HepG2 (cell line): ENCODE measurements around the gene BEAN1. TPM values are rescaled to one million over a fixed set of nuclear protein-coding genes. Genes with fewer than 3 reads are reported as not detected.

ENCODE experiments used
- ATAC-seq: fragments of 200-7000 bp; cut with Tn5 transposase; 3 replicates; pipeline ENCODE4 v1.9.1; 2020; ENCODE audit warnings: mild to moderate bottlenecking, moderate library complexity
- BruUV-seq: library from RNA; stranded (reverse); fragments of 400-500 nt; replicated peaks from 2 replicates; lab custom pipeline; 2021; lab: Mats Ljungman, UMichigan
- CTCF ChIA-PET: fragments of 300-600 bp; formaldehyde crosslinking; extraction: SDS; loops from one replicate; lab custom pipeline; 2021; ENCODE audit warnings: low total read pairs, inconsistent platforms, low intra/inter-chr PET ratio; lab: Yijun Ruan, JAX
- POLR2A ChIA-PET: fragments of 350-600 bp; sonication (Branson Sonifier 250); formaldehyde crosslinking; loops from one replicate; lab custom pipeline; 2020; ENCODE audit warnings: antibody characterized with exemption, inconsistent platforms; lab: Yijun Ruan, JAX
- DNase-seq: peaks from one replicate; pipeline ENCODE4 v3.0.0-alpha.2; 2015; ENCODE audit warnings: low spot score
- FAIRE-seq: peaks from 3 replicates; lab custom pipeline; 2011; peaks lifted over from hg19 to GRCh38; lab: Jason Lieb, UNC
- H2AFZ ChIP-seq: one replicate; pipeline ENCODE4 v1.6.1; 2011; ENCODE audit warnings: low read length, inconsistent platforms
- H3K27ac ChIP-seq: fragments of 300-600 bp; 3 replicates; pipeline ENCODE4 v1.8.0; 2011; ENCODE audit warnings: mixed run types, mild to moderate bottlenecking, mixed read lengths, low read length, inconsistent platforms; ENCODE audit not compliant: insufficient read depth; ENCODE audit errors: extremely low read length
- H3K27me3 ChIP-seq, 2 experiments: fragments of 200-600 bp in 1 of 2; 2 replicates in 1 of 2; 3 replicates in 1 of 2; pipeline versions ENCODE4 v1.6.0 to v1.8.0; 2011; ENCODE audit warnings: low read length in 2 of 2, mild to moderate bottlenecking in 2 of 2, moderate library complexity in 2 of 2, inconsistent platforms in 1 of 2; ENCODE audit not compliant: insufficient read depth in 2 of 2, control insufficient read depth in 1 of 2
- H3K36me3 ChIP-seq, 2 experiments: fragments of 200-600 bp in 1 of 2; replicated peaks in 1 of 2; 2 replicates in 1 of 2; 3 replicates in 1 of 2; pipeline versions ENCODE4 v1.5.1 to v1.8.0; 2011; ENCODE audit warnings: low read length in 2 of 2, inconsistent platforms in 1 of 2; ENCODE audit not compliant: insufficient read depth in 2 of 2, control insufficient read depth in 1 of 2
- H3K4me1 ChIP-seq: 2 replicates; pipeline ENCODE4 v1.5.1; 2012; ENCODE audit warnings: low read length, inconsistent platforms; ENCODE audit not compliant: insufficient read depth
- H3K4me2 ChIP-seq: 2 replicates; pipeline ENCODE4 v1.6.0; 2011; ENCODE audit warnings: low read depth, low read length, inconsistent platforms
- H3K4me3 ChIP-seq, 3 experiments: fragments of 200-600 bp in 1 of 3; sonication (generic), shearing (Covaris generic) in 1 of 3; replicated peaks in 1 of 3; 2 replicates each; pipeline ENCODE4 v1.5.1; 2011 to 2016; ENCODE audit warnings: low read length in 3 of 3, inconsistent platforms in 2 of 3, low read depth in 2 of 3, mild to moderate bottlenecking in 2 of 3, control low read depth in 1 of 3, mixed read lengths in 1 of 3; ENCODE audit not compliant: insufficient read depth in 1 of 3
- H3K79me2 ChIP-seq: one replicate; pipeline ENCODE4 v1.6.1; 2011; ENCODE audit warnings: low read length, inconsistent platforms; ENCODE audit not compliant: insufficient read depth
- H3K9ac ChIP-seq: 2 replicates; pipeline ENCODE4 v1.6.0; 2011; ENCODE audit warnings: mild to moderate bottlenecking, low read depth, low read length, inconsistent platforms; ENCODE audit not compliant: insufficient read depth
- H3K9me3 ChIP-seq: 2 replicates; pipeline ENCODE4 v1.5.1; 2012; ENCODE audit warnings: mild to moderate bottlenecking, low read length
- H4K20me1 ChIP-seq: 2 replicates; pipeline ENCODE4 v1.6.0; 2011; ENCODE audit warnings: inconsistent platforms, mild to moderate bottlenecking, low read length, moderate library complexity; ENCODE audit not compliant: insufficient read depth
- ADNP ChIP-seq: sonication (generic); formaldehyde crosslinking; IDR thresholded peaks from 2 replicates; pipeline ENCODE4 v1.4.0; 2020; ENCODE audit warnings: missing genetic modification reagents
- BRD4 ChIP-seq: sonication (generic); formaldehyde crosslinking; IDR thresholded peaks from 2 replicates; pipeline ENCODE4 v1.4.0; 2020; ENCODE audit warnings: missing genetic modification reagents
- HOXD1 ChIP-seq: sonication (generic); formaldehyde crosslinking; IDR thresholded peaks from 2 replicates; pipeline ENCODE4 v1.5.0; 2020; ENCODE audit warnings: missing genetic modification reagents
- NCOA2 ChIP-seq: sonication (generic); formaldehyde crosslinking; IDR thresholded peaks from 2 replicates; pipeline ENCODE4 v1.8.0; 2022; ENCODE audit warnings: inconsistent platforms
- PHF21A ChIP-seq: sonication (generic); formaldehyde crosslinking; IDR thresholded peaks from 2 replicates; pipeline ENCODE4 v1.5.0; 2020; ENCODE audit warnings: mild to moderate bottlenecking, missing genetic modification reagents
- ZBTB7A ChIP-seq: sonication (generic); formaldehyde crosslinking; IDR thresholded peaks from 2 replicates; pipeline ENCODE4 v1.8.0; 2022; ENCODE audit warnings: mild to moderate bottlenecking, missing genetic modification reagents
- ZMYM4 ChIP-seq: sonication (generic); formaldehyde crosslinking; IDR thresholded peaks from 2 replicates; pipeline ENCODE4 v1.8.1; 2023; ENCODE audit warnings: mild to moderate bottlenecking, missing genetic modification reagents
- ZNF143 ChIP-seq: sonication (generic); formaldehyde crosslinking; IDR thresholded peaks from 2 replicates; pipeline ENCODE4 v1.4.0; 2020; ENCODE audit warnings: missing genetic modification reagents
- ZNF17 ChIP-seq: sonication (generic); formaldehyde crosslinking; IDR thresholded peaks from 2 replicates; pipeline ENCODE4 v1.5.0; 2020; ENCODE audit warnings: mild to moderate bottlenecking, missing genetic modification reagents
- ZNF276 ChIP-seq: sonication (generic); formaldehyde crosslinking; IDR thresholded peaks from 2 replicates; pipeline ENCODE4 v1.4.0; 2020; ENCODE audit warnings: mild to moderate bottlenecking, low read depth, missing genetic modification reagents
- ZNF34 ChIP-seq: sonication (generic); formaldehyde crosslinking; IDR thresholded peaks from 2 replicates; pipeline ENCODE4 v1.4.0; 2020; ENCODE audit warnings: mild to moderate bottlenecking, missing genetic modification reagents, borderline replicate concordance
- ZNF609 ChIP-seq: sonication (generic); formaldehyde crosslinking; IDR thresholded peaks from 2 replicates; pipeline ENCODE4 v1.4.0; 2020; ENCODE audit warnings: mild to moderate bottlenecking, missing genetic modification reagents, borderline replicate concordance
- WGBS: methylation state at CpG from one replicate; pipeline ENCODE4 v1.1.6; 2017; ENCODE audit warnings: low lambda C conversion rate; 5-methylcytosine and 5-hydroxymethylcytosine counted together
- in situ Hi-C: cut with HindIII; loops from 2 replicates; pipeline ENCODE4 v1.10.0; 2017; ENCODE audit warnings: low pct_unique_long_range_greater_than_20kb; ENCODE audit not compliant: extremely low pct_ligation_motif_present
- intact Hi-C: fragments of 100-400 bp; cut with micrococcal nuclease; formaldehyde crosslinking; loops from one replicate; pipeline ENCODE4 v1.10.0; 2022; ENCODE audit not compliant: unreplicated experiment
- polyA plus RNA-seq, 8 experiments: library from polyadenylated mRNA; depleted of rRNA in 3 of 8; stranded (reverse) in 7 of 8; unstranded in 1 of 8; fragments of >200 nt; fragmentation: Illumina TruSeq in 4 of 8; extraction: Trizol in 4 of 8; gene quantifications; 2 replicates each; pipeline versions ENCODE4 v1.2.1 to v1.2.3, GENCODE V29; 2011 to 2016; ENCODE audit warnings: low read depth in 4 of 8, missing spikeins in 1 of 8, mixed read lengths in 1 of 8; ENCODE audit not compliant: insufficient read depth in 1 of 8
- total RNA-seq, 5 experiments: library from RNA; depleted of rRNA; stranded (reverse); fragments of >200 nt; fragmentation: Illumina TruSeq; extraction: Trizol; gene quantifications; 2 replicates each; pipeline ENCODE4 v1.2.3, GENCODE V29; 2016; ENCODE audit warnings: low read depth in 1 of 5

BEAN1 gene
- total and polyA plus RNA-seq, 2 of the 13 experiments (the other 11 are each of a cell fraction or from before 2014, with no cell fraction given): 0.53 to 1.4 TPM

- 0 out of 2 replicates have a peak, but pooled peaks have one; percentile 0 for TF ChIP-seq ZNF276 (CRISPR knock-in tag)
- TF ChIP-seq, all 625 proteins: peak for 20
These were observed 40.2 kb upstream of the BEAN1 start (continued) for GRCh38 chr16:66386629-66387622.

- no peaks in the 10 kb centered on the region for H3K79me2 ChIP-seq
- no TSS peak for BruUV-seq
- ATAC-seq: peak; percentile 72
- TF ChIP-seq ZNF143 (CRISPR knock-in tag): no peak
- 0 out of 2 replicates have a peak, but pooled peaks have one; percentile 26 for TF ChIP-seq ZNF609
- TF ChIP-seq ZNF34 (CRISPR knock-in tag): no peak
- TF ChIP-seq ADNP (CRISPR knock-in tag): no peak
- TF ChIP-seq ZNF17 (CRISPR knock-in tag): no peak
- TF ChIP-seq PHF21A (CRISPR knock-in tag): peak; percentile 82
- no peak for TF ChIP-seq NCOA2 (CRISPR knock-in tag)
- TF ChIP-seq ZMYM4: peak; percentile 65; the same call in 1 of the 2 replicates
- peak; percentile 37 for TF ChIP-seq ZBTB7A (CRISPR knock-in tag)
- 0 out of 2 replicates have a peak, but pooled peaks have one; percentile 27 for TF ChIP-seq BRD4
- TF ChIP-seq HOXD1 (CRISPR knock-in tag): 0 out of 2 replicates have a peak, but pooled peaks have one; percentile 24
- 0 out of 2 replicates have a peak, but pooled peaks have one; percentile 3 for TF ChIP-seq ZNF276 (CRISPR knock-in tag)
These were observed 39.2 kb upstream of the BEAN1 start for GRCh38 chr16:66387817-66388332.

More at GRCh38 chr16:66387817-66388332, 39.2 kb upstream of the BEAN1 start:
- Histone ChIP-seq H3K4me3 (peak overlapping the region in 1 of 3 experiments; percentile 31; a peak in 2 of 6 replicates), H3K9me3 (no peaks in the 10 kb centered on the region), H3K27ac (peak overlapping the region; percentile 57), H3K4me1 (peaks cover 38% of the 10 kb centered on the region), H2AFZ (no peak overlapping the region), H3K4me2 (peak overlapping the region; percentile 62), H3K27me3 (no peaks in the 10 kb centered on the region), H3K9ac (peak overlapping the region; percentile 28; the same call in 1 of the 2 replicates), H3K36me3 (no peaks in the 10 kb centered on the region), H4K20me1 (no peaks in the 10 kb centered on the region)
- in situ Hi-C loops (no loop called here), intact Hi-C loops (no loop called here)
- DNase-seq: peak; percentile 41
- WGBS: 9% methylated on average over 2 of the region's 2 CpGs
- FAIRE-seq: peak; percentile 83
- POLR2A ChIA-PET: no interaction called here
- CTCF ChIA-PET: no interaction called here
